Mucosa of stomach (tissue), 1 donor: ENCODE results near the gene NAT10.
"Not testable (repeated sequence)": the region's sequence is repeated elsewhere in the genome, so short reads cannot be mapped to it uniquely, and the experiment has no call there.

ENCODE experiments used
- H3K27me3 ChIP-seq: one replicate; pipeline ENCODE4 v1.7.0; 2013; ENCODE audit warnings: mild to moderate bottlenecking, low read length; ENCODE audit not compliant: control insufficient read depth, insufficient read depth
- H3K36me3 ChIP-seq: one replicate; pipeline ENCODE4 v1.7.0; 2013; ENCODE audit warnings: low read length; ENCODE audit not compliant: control insufficient read depth, insufficient read depth
- H3K4me1 ChIP-seq: one replicate; pipeline ENCODE4 v1.7.0; 2013; ENCODE audit warnings: mild to moderate bottlenecking, low read length; ENCODE audit not compliant: control insufficient read depth, insufficient read depth
- H3K4me3 ChIP-seq: one replicate; pipeline ENCODE4 v1.7.0; 2013; ENCODE audit warnings: low read length
- H3K9ac ChIP-seq: one replicate; pipeline ENCODE4 v1.7.0; 2013; ENCODE audit warnings: mild to moderate bottlenecking, low read length, moderate library complexity
- H3K9me3 ChIP-seq: one replicate; pipeline ENCODE4 v1.7.0; 2013; ENCODE audit warnings: mild to moderate bottlenecking, low read length, moderate library complexity; ENCODE audit not compliant: control insufficient read depth
- donor health status: Pancreatic carcinoma.

The NAT10 gene

GRCh38 chr11:34105079-34105956 lies at the start of gene NAT10:
Gene NAT10 (plus strand): TSS chr11:34105629. CDS start chr11:34108226, 2,597 bp downstream.
- peak within 1 kb of the TSS; percentile 68 for H3K4me3 ChIP-seq
- H3K36me3 ChIP-seq, result no peaks in the 10 kb centered on the region
- H3K9me3 ChIP-seq, result no peaks in the 10 kb centered on the region
- no peaks in the 10 kb centered on the region for H3K27me3 ChIP-seq
- H3K9ac ChIP-seq, result peak within 1 kb of the TSS; percentile 97
- H3K4me1 ChIP-seq, result peaks cover 14% of the 10 kb centered on the region

- H3K27me3 ChIP-seq, result no peaks in the 10 kb centered on the region
Observed at GRCh38 chr11:34056672-34057071, 48.8 kb upstream of the NAT10 start.

GRCh38 chr11:34063061-34063795 lies 42.2 kb upstream of the NAT10 start:
- Histone ChIP-seq H3K36me3 (no peaks in the 10 kb centered on the region), H3K9ac (no peak overlapping the region), H3K4me3 (no peak overlapping the region), H3K27me3 (no peaks in the 10 kb centered on the region), H3K9me3 (no peaks in the 10 kb centered on the region), H3K4me1 (no peaks in the 10 kb centered on the region)

More at GRCh38 chr11:34056672-34057071, 48.8 kb upstream of the NAT10 start:
- no peak overlapping the region for H3K4me3 ChIP-seq
- peaks cover 10% of the 10 kb centered on the region for H3K4me1 ChIP-seq
- H3K9me3 ChIP-seq, result no peaks in the 10 kb centered on the region
- no peak overlapping the region for H3K9ac ChIP-seq
- H3K36me3 ChIP-seq, result no peaks in the 10 kb centered on the region

- no peak overlapping the region for H3K9ac ChIP-seq
- no peak overlapping the region for H3K4me3 ChIP-seq
- no peaks in the 10 kb centered on the region for H3K27me3 ChIP-seq
- no peaks in the 10 kb centered on the region for H3K9me3 ChIP-seq
- no peaks in the 10 kb centered on the region for H3K4me1 ChIP-seq
- no peaks in the 10 kb centered on the region for H3K36me3 ChIP-seq
Observed at GRCh38 chr11:34064291-34064690, 41.1 kb upstream of the NAT10 start.

GRCh38 chr11:34065505-34066203 lies 39.8 kb upstream of the NAT10 start:
- H3K36me3 ChIP-seq, result no peaks in the 10 kb centered on the region
- H3K4me3 ChIP-seq, result no peak overlapping the region
- no peaks in the 10 kb centered on the region for H3K27me3 ChIP-seq
- no peaks in the 10 kb centered on the region for H3K9me3 ChIP-seq
- H3K9ac ChIP-seq, result no peak overlapping the region
- no peaks in the 10 kb centered on the region for H3K4me1 ChIP-seq

GRCh38 chr11:34066766-34067165 lies 38.7 kb upstream of the NAT10 start:
- H3K9me3 ChIP-seq, H3K4me1 ChIP-seq, H3K9ac ChIP-seq, H3K4me3 ChIP-seq, H3K36me3 ChIP-seq, H3K27me3 ChIP-seq: not testable (repeated sequence)

GRCh38 chr11:34067383-34068065 lies 37.9 kb upstream of the NAT10 start:
- Histone ChIP-seq H3K9ac (no peak overlapping the region), H3K4me3 (no peak overlapping the region), H3K27me3 (no peaks in the 10 kb centered on the region), H3K9me3 (no peaks in the 10 kb centered on the region), H3K4me1 (no peaks in the 10 kb centered on the region), H3K36me3 (no peaks in the 10 kb centered on the region)

GRCh38 chr11:34068111-34068510 lies 37.3 kb upstream of the NAT10 start:
- Histone ChIP-seq H3K36me3 (no peaks in the 10 kb centered on the region), H3K4me3 (no peak overlapping the region), H3K9me3 (no peaks in the 10 kb centered on the region), H3K9ac (no peak overlapping the region), H3K27me3 (no peaks in the 10 kb centered on the region), H3K4me1 (no peaks in the 10 kb centered on the region)

- not testable (repeated sequence) for H3K9me3 ChIP-seq, H3K4me1 ChIP-seq, H3K36me3 ChIP-seq, H3K27me3 ChIP-seq, H3K9ac ChIP-seq, H3K4me3 ChIP-seq
Observed at GRCh38 chr11:34071306-34071705, 34.1 kb upstream of the NAT10 start.

GRCh38 chr11:34072041-34072440 lies 33.4 kb upstream of the NAT10 start:
- H3K27me3 ChIP-seq, result no peaks in the 10 kb centered on the region
- H3K36me3 ChIP-seq, result no peaks in the 10 kb centered on the region
- no peaks in the 10 kb centered on the region for H3K9me3 ChIP-seq
- no peak overlapping the region for H3K4me3 ChIP-seq
- H3K9ac ChIP-seq, result no peak overlapping the region
- H3K4me1 ChIP-seq, result peaks cover 5% of the 10 kb centered on the region

- Histone ChIP-seq H3K9ac (no peak overlapping the region), H3K4me1 (peaks cover 5% of the 10 kb centered on the region), H3K36me3 (no peaks in the 10 kb centered on the region), H3K9me3 (no peaks in the 10 kb centered on the region), H3K4me3 (no peak overlapping the region), H3K27me3 (no peaks in the 10 kb centered on the region)
Observed at GRCh38 chr11:34072832-34073231, 32.6 kb upstream of the NAT10 start.
